Activated CD4-positive, alpha-beta T cell treated with anti-CD3 and anti-CD28 coated beads for 1 hour (primary cell): ENCODE measurements around the gene CYP24A1.
A peak's percentile ranks its signal among the peaks of the same experiment; 100 is the strongest.

Experiments
- DNase-seq: peaks from one replicate; pipeline ENCODE4 v3.0.0-alpha.2; 2020

Gene CYP24A1

GRCh38 chr20:54173653-54174456 lies at the start of gene CYP24A1:
Gene CYP24A1, minus strand, starts transcription at chr20:54173986. Its CDS starts 407 bp downstream, at chr20:54173579.
- no peak for DNase-seq

DNA sequence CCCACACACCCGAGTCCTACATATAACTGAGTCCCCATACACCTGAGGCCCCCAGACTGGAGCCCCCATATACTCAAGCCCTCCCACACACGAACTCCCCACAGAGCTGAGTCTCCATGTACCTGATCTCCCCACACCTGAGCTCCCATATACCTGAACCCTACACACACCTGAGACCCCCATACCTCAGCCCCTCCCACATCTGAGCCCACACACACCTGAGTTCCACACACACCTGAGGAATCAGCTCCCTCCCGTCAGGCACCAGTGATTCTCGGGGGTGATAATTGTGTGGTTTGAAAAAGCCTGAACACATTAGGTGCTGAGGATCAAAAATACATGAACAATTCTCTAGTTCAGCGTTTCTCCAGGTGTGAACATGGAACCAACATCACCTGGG lies 49.5 kb upstream of the CYP24A1 start:
- DNase-seq, result no peak

GRCh38 chr20:54221996-54222890 lies 48.5 kb upstream of the CYP24A1 start:
- no peak for DNase-seq

- no peak for DNase-seq
These were observed 47.6 kb upstream of the CYP24A1 start for GRCh38 chr20:54221353-54221752.

DNA sequence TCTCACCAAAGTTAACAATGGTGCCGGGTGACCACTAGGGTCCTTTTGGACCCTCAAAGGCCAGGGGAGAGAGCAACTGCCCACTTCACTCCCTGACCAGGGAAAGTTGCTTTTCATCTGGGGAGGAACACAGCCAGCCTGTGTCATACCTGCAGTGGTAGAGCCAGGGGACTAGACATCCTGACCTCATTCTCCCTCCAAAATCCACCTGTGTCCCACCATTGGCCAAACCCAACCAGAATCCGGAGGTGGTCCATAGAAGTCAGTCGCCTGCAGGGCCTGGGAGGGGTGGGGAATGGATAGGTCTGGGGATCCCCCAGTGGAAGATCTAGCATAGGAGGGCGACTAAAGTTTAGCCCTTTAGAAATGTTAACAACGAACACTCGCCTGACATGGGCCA lies 46.9 kb upstream of the CYP24A1 start:
- DNase-seq, result no peak

GRCh38 chr20:54219751-54220426 lies 46.1 kb upstream of the CYP24A1 start:
- DNase-seq, result no peak

- no peak for DNase-seq
These were observed 44.7 kb upstream of the CYP24A1 start for GRCh38 chr20:54218470-54218869.

- DNase-seq, result no peak
These were observed 44.0 kb upstream of the CYP24A1 start for GRCh38 chr20:54217762-54218161.

- no peak for DNase-seq
These were observed 41.5 kb upstream of the CYP24A1 start for GRCh38 chr20:54215157-54215789.

GRCh38 chr20:54214566-54214965 lies 40.8 kb upstream of the CYP24A1 start:
- no peak for DNase-seq

DNA sequence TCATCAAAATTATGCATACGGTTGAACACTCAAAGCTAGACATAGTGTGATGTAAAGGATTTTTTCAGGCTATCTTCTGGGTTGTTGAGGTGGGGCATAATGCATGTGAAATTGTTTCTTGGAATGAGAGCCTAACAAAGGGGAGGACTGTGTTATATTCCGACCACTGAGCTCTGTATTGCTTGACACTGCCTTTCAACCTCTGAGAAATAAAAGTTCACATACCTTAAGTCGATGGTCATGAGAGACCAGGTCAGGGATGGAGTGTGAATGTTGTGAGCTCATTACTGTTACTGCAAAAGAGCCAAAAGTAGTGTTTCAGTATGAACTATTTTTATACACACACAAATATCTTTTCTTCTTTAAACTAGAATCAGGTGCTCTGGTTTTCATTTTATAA lies 39.1 kb upstream of the CYP24A1 start:
- no peak for DNase-seq

GRCh38 chr20:54212226-54212625 lies 38.4 kb upstream of the CYP24A1 start:
- no peak for DNase-seq

DNA sequence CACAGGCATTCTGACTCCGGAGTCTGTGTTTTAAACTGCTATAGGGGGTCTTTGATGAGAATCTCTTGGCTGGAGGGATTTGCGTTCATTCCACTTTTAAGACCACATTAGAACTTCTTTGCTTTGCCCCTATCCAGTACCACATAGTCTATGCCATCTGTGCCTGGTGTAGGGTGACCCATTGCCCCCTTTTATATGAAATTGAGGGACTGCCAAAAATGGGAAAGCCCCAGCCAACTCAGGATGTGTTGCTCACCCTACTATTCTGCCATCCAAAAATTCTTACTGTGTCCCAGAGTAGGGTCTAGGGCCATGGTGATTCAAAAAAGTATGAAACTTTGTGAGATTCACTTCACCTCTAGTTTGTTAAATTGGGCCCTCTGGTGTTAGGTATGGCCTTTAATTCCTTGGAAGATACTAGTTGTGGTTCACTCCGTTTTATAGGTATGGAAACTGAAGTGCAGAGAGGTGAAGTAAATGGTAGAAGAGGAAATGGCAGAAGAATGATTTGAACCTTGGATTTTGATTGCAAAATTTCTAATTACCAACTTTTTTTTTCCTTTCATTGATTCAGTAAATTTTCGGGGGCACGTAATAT lies 35.5 kb upstream of the CYP24A1 start:
- DNase-seq, result no peak

- DNase-seq, result no peak
These were observed 34.9 kb upstream of the CYP24A1 start for GRCh38 chr20:54208548-54209176.

- peak; percentile 67 for DNase-seq
These were observed 34.2 kb upstream of the CYP24A1 start, which contains the start of gene PFDN4 for GRCh38 chr20:54207743-54208547. Gene PFDN4, plus strand, starts transcription at chr20:54208087. Its CDS starts 14 bp downstream, at chr20:54208101.

- DNase-seq, result no peak
These were observed 33.4 kb upstream of the CYP24A1 start for GRCh38 chr20:54207053-54207742.

- no peak for DNase-seq
These were observed 31.7 kb upstream of the CYP24A1 start for GRCh38 chr20:54205450-54205849.

- DNase-seq, result no peak
These were observed 30.7 kb upstream of the CYP24A1 start for GRCh38 chr20:54204481-54204880.

- DNase-seq, result no peak
These were observed 30.3 kb upstream of the CYP24A1 start for GRCh38 chr20:54204063-54204462.

DNA sequence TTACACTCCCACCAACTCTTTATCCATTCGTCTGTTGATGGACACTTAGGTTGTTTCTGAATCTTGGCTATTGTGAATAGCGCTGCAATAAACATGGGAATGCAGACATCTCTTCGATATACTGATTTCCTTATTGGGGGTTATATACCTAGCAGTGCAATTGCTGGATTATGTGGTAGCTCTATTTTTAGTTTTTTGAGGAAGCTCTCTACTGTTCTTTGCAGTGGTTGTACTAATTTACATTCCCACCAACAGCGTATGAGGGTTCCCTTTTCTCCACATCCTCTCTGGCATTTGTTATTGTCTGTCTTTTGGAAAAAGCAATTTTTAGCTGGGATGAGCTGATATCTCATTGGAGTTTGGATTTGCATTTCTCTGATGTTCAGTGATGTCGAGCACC lies 29.5 kb upstream of the CYP24A1 start:
- DNase-seq, result no peak
